Activated naive CD4-positive, alpha-beta T cell treated with Interleukin-2 at 50 U/mL for 16 hours (primary cell): Measurements from ENCODE around the gene PRMT7.
A peak's percentile ranks its signal among the peaks of the same experiment; 100 is the strongest.

Experiments
- DNase-seq: peaks from one replicate; pipeline ENCODE4 v3.0.0-alpha.2; 2020

The PRMT7 gene

DNA sequence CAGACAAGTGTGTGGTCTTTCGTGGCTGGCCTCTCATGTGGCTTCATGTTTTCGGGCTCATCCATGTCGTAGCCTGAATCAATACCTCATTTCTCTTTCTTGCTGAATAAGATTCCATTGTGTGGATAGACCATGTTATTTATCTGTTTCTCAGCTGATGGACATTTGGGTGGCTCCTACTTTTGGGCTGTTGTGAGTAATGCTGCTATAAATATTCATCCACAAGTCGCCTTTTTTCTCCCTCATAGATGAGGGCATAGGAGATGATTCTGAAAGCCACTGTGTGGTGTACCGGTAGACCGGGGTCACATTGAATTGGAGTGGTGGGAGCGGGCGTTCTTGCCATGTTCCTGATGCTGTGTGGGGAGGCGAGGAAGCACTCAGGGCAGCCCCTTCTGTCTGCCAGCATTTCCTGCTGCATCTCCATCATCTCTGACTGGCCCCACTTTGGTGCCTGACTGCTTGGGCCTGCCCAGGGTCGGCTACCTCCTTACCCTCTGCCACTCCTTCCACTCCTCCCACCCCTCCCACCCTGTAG, 40.1 kb downstream of the PRMT7 start:
- DNase-seq: no peak

DNA sequence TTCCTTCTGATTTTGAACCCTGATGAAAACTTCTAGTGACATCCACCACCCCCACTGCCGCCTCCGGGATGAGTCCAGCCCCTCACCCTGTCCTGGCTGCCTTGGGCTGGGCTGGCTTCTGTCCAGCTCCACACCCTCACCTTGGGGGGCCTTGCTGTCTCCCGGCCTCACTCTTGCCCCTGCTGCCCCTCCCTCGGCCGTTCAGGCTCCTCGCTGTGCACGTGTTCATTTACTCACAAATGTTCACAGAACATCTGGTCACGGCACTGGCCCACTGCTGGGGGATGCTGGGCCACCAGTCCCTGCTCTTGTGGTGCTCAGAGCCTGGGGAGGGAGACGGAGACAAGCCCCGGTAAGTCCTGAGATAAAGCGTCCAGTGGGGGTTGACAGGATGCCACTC, 40.6 kb downstream of the PRMT7 start:
- no peak for DNase-seq

DNA sequence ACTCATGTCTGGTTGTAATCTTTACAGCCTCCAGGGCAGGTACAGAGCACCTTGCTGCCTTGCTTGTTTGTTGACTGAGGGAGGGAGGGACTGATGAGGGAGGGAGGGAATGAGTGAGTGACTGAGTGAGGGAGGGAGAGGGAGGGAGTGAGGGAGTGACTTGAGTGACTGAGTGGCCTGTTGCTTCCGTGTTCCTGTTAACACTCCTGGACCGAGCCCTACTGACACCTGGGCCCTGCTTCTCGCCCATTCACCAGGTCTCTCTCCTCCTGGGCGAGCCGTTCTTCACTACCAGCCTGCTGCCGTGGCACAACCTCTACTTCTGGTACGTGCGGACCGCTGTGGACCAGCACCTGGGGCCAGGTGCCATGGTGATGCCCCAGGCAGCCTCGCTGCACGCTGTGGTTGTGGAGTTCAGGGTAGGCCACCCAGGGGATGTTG, 41.2 kb downstream of the PRMT7 start:
- DNase-seq: no peak

DNA sequence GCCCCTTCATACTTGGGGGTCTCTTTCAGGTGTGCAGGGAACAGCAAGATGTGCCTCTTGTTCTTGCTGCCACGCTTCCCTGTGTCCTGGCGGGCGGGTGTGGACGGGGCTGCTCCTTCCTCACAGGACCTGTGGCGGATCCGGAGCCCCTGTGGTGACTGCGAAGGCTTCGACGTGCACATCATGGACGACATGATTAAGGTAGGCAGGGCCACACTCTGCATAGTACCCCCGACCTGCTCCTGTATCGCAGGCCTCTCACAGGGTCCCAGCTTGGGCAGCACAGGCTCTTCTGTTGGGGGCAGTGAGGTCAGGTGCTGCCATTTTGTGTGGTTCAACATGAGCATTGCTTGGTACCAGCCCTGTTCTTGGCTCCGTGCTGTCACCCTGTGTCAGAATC, 42.5 kb downstream of the PRMT7 start:
- DNase-seq: no peak

DNA sequence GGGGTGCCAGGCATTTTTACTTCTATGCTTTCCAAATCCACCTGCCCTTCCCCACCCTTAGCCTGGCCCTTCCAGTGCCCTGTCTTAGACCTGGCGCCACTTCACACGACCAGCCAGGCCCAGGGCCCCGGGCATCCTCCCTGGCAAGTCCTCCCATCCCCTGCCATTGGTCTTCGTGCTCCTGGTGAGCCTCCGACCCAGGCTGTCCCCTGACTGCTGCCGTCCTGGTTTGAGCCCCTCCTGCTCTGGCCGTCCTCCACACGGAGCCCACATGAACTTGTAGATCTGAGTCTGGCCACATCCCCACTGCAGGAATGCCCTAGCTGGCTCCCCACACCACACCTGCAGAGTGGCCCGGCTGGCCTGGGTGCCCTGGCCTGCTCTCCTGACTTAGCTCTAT, 44.0 kb downstream of the PRMT7 start:
- DNase-seq: no peak

DNA sequence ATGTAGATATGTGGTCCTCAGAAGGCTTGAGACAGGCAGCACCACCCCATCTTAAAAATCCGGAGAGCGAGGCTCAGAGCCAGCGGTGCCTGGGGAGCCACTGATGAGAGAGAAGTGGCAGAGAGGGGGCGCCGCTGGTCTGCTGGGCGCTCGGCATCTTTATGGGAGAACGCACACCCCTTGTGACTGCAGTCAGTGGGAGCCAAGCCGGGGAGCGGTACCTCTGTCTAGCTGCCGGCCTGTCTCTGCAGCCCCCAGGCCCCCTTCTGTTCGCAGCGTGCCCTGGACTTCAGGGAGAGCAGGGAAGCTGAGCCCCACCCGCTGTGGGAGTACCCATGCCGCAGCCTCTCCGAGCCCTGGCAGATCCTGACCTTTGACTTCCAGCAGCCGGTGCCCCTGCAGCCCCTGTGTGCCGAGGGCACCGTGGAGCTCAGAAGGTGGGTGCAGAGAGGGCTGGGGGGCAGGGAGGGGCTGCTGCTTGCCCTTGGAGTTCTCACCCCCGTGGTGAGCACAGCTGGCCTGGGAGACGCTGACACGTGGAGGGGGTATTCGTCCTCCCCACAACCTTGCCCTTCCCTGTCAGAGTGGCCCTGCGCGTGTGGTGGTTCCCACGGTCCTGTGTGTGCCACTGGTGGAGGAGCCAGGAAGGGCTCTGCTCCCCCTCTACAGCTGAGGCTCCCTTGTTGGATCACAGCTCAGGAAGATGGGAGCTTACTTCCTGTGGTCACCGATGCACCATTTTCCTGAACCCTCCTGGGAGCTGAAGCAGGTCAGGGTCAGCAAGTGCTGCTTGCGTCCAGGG, 44.8 kb downstream of the PRMT7 start:
- DNase-seq: no peak

DNA sequence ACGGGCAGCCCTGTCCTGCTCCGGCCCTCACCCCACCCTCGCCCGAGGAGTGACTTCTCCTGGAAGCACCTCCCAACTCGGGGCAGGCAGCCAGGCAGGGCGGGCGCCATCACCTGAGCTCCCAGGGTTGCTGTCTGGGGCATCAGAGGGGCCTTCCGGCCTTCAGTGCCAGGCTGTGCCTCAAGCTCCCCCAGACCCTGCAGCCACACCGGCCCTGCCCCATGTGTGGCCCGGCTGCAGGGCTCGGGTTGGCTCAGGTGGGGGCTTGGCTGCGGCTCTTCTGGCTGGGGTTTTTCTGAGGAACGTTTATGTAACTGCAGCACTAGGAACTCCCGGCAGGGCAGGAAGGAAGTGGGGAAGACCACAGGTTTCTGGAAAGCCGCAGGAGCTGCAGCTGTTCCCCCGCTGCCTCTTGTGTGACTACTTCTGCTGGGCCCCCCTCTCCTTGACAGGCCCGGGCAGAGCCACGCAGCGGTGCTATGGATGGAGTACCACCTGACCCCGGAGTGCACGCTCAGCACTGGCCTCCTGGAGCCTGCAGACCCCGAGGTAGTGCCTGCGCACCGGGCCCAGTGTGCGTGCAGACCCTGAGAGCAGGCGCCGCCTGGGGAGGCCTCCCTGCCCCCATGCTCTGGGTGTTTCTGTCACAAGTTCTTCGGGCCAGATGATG, 45.6 kb downstream of the PRMT7 start:
- peak; percentile 72 for DNase-seq

DNA sequence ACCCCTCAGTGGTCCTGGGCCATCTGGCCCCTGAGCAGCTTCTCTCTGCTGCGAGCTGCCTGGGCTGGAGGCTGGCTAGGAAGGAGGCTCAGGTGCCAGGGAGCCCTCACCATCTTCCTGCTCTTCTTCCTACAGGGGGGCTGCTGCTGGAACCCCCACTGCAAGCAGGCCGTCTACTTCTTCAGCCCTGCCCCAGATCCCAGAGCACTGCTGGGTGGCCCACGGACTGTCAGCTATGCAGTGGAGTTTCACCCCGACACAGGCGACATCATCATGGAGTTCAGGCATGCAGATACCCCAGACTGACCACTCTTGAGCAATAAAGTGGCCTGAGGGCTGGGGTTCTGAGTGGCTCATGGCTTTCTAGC, 46.1 kb downstream of the PRMT7 start:
- DNase-seq: no peak

DNA sequence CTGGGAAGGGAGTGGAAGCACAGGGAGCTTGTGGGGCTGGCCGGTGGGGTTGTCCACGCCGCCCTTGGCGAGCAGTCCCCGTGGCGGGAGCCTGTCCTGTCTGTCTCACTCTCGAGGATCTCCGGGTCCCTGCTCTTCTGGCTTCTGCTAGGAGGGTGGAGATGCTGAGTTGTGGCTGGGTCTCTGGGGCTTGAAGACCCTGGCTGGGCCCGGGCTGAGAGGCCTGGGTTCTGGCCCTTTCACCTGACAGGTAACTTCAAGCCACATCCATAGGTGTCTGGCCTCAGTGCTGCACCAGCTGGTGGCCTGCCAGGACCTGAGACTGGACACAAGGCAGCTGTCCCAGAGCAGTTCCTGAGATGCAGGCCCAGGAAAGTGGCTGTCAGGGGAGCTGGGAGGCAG, 46.7 kb downstream of the PRMT7 start:
- DNase-seq: no peak

DNA sequence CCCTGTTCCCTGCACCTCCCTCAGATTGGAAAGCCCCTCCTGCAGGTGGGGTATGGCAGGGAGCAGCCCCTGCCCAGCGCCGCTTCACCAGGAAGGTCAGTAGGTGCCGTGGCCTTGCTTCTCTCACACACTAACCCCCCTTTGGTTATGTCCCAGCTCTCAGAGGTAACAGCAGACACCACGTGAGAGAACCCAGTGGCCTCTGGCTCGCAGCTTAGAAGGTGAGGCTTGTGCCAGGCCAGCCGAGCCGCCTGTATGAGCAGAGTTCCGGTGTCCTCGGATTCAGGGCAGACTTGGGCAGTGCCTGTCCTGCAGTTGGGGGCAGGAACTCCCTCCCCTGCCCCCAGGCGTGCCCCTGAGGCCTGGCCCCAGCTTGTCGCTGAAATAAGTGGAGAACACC, 47.1 kb downstream of the PRMT7 start:
- DNase-seq: no peak

DNA sequence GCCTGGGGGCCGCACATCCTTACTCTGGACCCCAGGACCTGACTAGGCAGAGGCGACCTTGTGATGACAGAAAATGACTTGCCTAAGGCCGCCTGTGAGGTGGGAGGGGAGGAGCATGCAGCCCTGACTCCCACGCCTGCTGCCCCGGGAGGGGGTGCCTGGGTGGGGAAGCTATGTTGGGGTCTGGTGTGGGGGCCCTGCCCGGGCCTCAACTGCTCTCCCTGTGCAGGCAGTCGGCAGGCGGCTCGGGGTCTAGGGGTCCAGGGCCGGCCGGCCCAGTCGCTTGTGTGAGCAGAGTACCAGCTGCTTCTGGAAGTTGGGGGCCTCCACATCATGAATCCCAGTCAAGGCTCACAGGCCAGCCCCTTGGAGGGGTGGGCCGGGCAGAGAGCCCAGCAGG, 48.1 kb downstream of the PRMT7 start:
- no peak for DNase-seq

DNA sequence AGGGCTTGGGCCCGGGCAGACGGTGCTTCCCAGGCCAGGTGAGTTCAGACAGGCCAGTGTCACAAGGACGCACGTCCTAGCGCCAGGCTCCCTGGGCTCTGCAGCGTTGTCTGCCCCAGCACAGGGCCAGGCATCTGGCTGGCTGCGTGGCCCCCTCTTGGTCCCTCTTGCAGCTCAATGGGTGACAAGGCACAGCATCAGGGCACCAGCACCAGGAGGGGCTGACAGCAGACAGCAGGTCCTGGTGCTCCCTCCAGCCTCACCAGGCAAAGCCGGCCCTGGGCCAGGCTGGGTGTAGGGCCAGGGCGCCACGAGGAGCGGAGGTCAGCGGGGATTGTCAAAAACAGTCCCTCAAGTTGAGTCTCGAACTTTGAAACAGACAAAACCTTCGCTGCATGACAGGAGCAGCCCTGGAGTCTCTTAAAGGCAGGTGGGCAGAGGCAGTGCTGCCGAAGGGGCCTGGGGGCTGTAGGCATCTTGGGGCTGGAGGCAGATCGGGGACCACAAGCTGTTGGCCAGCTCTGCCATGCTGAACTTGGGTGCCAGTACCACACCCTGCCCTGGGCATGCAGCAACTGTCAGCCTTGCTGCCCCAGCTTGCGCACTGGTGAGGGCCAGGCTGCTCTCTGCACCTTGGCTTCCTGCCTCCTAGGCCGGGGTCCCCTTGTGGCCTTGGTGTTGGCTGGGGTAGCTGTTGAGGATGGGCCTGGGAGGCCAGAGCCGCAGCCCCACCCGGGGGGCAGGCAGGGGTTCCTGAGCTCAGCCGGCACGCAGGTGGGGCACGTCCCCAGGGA, 48.8 kb downstream of the PRMT7 start:
- DNase-seq: no peak

DNA sequence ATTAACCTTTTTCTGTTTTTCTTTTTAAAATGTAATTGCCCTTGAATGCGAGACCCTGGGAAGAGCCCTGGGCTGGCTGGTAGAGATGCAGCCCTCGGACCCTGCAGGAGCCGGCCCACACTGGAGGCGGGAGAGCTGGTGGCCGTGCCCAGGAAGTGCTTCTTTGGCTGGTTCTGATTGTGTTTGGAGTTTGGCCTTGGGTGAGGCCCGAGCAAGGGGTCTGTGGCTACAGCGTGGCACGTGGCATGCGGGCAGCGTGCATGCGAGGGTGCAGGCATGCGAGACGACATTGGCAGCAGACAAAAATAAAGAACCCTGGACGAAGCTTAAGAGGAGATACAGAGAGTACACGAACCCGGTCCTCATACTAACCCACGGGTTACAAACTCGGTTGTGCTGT, 49.7 kb downstream of the PRMT7 start:
- DNase-seq: no peak

DNA sequence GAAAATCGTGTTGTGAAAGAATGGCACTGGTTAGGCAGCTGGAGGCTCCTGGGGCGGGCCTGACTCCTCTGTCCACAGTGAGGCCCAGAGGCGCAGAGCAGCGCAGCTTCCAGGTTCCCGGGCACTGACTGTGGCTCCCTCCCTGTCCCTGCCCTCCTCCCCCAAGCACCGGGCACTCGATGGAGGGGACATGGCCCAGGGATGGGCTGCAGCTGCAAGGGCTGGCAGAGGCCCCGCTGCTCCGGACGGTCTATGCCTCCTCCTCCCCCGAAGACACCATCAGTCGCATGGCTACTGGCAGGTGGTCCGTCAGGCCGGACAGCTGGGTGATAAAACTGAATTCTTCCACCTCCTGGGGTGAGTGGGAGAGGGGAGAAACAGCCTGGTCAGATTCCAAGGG, 50.1 kb downstream of the PRMT7 start:
- DNase-seq: no peak

DNA sequence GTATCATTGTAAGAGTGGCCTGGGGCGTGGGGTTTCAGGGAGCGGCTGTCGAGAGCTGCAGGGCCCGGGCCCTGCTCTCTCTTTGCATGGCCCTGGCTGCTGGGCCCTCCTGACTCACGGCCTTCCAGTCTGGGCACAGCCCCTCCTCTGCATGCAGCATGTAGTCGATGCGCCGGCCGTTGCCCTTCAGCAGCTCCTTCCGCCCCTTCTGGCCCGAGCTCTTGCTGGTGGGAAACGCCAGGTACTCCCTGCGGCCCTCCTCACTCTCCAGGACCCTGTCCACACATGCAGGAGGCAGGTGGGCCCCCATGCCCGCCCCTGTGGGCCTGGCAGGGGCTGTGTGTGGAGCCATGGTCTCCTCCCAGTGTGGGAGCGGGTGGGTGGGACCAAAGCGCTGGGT, 50.7 kb downstream of the PRMT7 start:
- DNase-seq: no peak

DNA sequence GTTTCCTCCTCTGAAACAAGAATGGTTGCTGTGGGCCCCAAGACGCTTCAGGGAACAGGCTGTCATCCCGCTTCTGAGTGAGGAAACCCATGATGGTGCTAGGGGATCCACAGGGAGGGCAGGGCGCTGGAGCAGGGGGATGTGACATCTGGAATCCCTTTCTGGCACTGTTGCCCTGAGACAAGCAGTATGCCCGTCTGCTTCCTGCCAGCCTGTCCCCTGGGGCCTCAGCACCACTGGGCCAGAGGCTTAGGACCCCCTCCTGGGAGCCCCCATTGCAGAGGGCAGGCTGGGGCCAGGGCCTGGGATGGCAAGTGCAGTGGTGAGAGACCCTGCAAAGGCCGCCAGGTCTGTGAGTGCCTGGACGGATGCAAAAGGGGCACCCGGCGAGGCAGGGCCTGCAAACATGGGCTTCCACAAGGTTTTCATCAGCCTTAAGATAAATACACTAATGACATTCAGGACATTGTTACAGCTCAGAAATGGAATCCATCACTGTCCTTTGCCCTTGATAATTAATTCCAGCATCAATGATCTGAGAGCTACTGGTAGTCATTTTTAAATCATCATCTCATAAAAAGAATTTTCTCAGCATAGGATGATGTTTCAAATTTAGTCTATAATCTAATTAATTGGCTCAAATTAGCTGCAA, 51.6 kb downstream of the PRMT7 start:
- no peak for DNase-seq

DNA sequence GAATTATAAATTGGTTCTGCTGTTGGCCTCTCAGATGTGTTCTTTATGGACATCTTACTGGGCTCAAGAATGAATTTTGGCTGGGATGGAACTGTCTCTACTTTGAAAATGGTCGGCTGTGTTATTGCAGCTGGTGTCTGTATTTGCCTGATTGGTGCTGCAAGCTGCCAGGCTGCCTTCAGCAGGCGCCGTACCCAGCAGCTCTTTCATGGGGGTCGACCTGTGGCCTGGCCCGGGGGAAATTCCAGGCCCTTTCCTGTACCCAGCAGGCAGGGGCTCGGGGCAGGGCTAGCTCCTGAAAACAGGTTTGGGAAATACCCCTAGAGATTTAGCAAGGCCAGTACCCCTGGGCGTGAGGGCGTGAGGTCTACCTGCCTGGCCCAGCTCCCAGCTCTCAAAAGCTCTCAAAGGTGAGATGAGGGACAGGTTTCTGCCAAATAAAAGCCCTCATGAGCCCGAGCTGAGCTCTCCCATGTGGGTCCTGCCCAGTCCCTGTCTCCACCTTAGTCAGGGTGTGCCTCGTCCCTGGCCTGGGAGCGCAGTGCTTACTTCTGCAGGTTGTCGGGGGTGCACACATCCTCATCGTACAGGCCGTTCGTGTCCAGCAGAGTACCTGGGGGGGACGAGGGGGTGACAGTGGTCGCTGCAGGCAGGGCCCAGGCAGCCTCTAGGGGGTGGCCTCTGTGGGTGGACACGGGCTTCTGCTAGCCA, 52.3 kb downstream of the PRMT7 start:
- no peak for DNase-seq

DNA sequence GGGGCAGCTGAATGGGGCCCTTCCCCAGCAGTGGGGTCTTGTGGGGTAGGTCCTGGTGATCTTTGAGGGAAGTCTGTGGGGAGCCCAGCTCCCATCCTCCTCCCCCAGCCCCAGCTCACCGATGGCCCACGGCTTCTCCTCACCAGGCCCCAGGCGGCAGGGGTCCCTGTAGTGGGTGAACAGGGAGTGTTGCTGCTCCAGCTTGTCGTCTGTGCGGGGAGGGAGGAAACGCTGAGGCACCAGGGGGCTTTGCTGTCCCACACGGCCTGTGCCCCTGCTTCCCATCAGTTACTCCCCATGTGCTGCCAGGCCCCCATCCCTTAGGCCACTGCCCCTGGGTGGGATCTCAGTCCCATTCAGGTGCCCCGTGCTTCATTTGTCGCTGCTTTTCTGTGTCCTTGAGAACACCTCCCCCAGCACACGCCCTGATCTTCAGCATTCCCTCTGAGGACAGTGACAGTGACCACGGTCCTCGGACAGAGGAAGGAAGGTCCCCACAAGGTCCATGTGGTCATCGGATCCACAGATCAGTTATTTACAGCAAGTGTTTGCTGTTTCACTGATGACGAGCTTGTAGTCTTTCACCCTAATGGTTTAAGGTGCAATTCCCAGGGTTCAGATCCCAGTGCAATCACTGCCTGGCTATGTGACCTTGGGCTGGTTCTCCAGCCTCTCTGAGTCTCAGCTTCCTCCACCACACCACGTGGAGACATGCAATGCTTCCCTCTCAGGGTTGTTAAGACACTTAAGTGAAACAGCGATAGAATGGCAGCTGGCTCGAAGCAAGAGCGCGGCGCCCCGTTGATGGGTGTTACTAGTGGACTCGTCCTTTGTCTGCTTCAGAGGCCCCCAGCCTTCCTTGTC, 53.1 kb downstream of the PRMT7 start:
- no peak for DNase-seq

DNA sequence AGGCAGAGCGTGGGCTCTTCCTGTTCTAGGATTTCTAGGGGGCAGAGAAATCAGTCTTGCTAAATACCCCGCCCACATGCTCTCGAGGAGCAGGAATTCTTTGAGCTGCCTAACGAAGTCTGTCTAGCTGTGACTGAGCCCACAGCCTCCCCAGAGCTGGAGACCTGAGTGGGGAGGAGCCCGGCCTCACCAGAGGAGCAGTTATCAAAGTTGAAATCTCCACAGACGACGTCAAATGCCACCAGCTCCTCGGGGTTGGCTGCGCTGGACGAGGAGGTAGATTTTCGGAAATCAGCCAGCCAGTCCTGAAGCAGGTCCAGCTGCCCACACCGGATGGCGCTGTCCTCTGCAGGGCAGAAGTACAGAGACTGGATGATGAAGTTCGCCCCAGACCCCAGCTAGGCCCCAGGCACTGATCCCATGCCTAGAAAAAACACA, 53.8 kb downstream of the PRMT7 start:
- no peak for DNase-seq

DNA sequence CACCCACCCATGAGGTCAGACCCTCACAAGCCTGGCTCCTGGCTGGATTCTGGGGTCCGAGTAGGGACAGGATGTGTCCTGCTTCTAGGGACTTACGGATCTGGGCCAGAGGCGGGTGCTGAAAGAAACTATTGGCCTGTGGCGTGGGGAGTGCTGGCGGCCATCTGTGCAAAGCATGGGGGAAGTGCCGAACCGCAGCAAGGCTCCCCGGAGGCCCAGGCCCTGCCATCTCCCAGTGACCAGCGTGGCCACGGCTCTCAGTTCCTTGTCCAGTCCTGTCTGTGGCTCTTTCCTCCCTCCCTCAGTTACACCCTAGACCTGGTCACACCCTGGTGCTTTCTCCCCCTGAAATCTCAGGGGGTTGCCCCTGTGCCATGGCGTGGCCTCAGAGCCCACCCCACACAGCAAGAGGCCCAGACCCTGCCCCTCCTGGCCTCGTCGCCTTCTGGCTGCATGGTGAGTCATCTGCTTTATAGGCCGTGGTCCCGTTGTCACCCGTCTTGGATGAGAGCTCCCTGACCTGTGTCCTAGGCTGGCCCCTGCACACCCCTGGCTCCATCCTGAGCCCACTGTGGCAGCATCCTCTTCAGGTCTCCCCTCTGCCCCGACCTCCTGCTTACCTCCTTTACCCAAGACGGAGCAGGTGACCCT, 54.5 kb downstream of the PRMT7 start:
- no peak for DNase-seq

DNA sequence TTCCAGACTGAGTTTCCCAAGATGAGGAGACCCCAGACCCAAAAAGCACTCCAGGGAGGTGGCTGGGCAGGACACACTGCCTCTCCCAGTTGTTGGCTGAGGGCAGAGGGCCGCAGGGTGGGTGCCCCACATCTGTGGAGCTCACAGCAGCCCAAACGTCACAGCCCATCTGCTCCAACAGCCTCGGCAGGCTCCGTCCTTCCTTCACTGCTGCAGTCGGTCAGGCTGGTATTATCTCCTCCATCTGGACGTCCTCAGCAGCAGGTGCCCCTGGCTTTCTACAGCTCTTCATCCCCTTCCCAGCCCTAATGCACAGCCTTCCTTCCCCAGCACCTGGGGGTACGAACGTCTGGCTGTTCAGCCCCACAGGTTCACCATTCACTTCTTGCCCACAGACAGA, 55.2 kb downstream of the PRMT7 start:
- DNase-seq: no peak
